Effector memory CD8-positive, alpha-beta T cell (primary cell): Measurements from ENCODE around the gene SCLY.
"Not testable (repeated sequence)": the region's sequence is repeated elsewhere in the genome, so short reads cannot be mapped to it uniquely, and the experiment has no call there.

ENCODE experiments used
- ATAC-seq: fragments of 150-1000 bp; cut with Tn5 transposase; replicated peaks from 2 replicates; pipeline ENCODE4 v1.10.0; 2021; ENCODE audit warnings: mild to moderate bottlenecking, moderate library complexity
- DNase-seq, 3 experiments: peaks; one replicate each; pipeline ENCODE4 v3.0.0; 2021
- H3K27ac Mint-ChIP-seq, 2 donors: one replicate each; pipeline ENCODE4 v1.8.0; 2022; ENCODE audit warnings: mild to moderate bottlenecking in 2 of 2, mixed read lengths in 2 of 2, moderate library complexity in 2 of 2
- H3K27me3 Mint-ChIP-seq, 2 donors: one replicate each; pipeline ENCODE4 v1.8.0; 2022; ENCODE audit warnings: mixed read lengths in 2 of 2
- H3K36me3 Mint-ChIP-seq: one replicate; pipeline ENCODE4 v1.8.0; 2022; ENCODE audit warnings: mild to moderate bottlenecking, moderate library complexity, mixed read lengths; ENCODE audit not compliant: insufficient read depth
- H3K4me1 Mint-ChIP-seq, 2 donors: one replicate each; pipeline ENCODE4 v1.8.0; 2022; ENCODE audit warnings: low read depth in 2 of 2, mixed read lengths in 2 of 2
- H3K4me3 Mint-ChIP-seq, 2 donors: one replicate each; pipeline ENCODE4 v1.8.0; 2022; ENCODE audit warnings: mild to moderate bottlenecking in 2 of 2, mixed read lengths in 2 of 2, moderate library complexity in 2 of 2
- H3K9me3 Mint-ChIP-seq, 2 donors: one replicate each; pipeline ENCODE4 v1.8.0; 2022; ENCODE audit warnings: mixed read lengths in 2 of 2

The SCLY gene

GRCh38 chr2:238107525-238108422 lies 47.0 kb downstream of the SCLY start:
- no peak overlapping the region for H3K4me3 Mint-ChIP-seq
- peak overlapping the region in 1 of 2 donors; percentile 59 for H3K27ac Mint-ChIP-seq
- peak; percentile 45 for ATAC-seq
- peaks cover 4 to 5% of the 10 kb centered on the region in 2 donors for H3K4me1 Mint-ChIP-seq
- H3K27me3 Mint-ChIP-seq: no peaks in the 10 kb centered on the region
- no peak for DNase-seq
- no peaks in the 10 kb centered on the region for H3K36me3 Mint-ChIP-seq
- H3K9me3 Mint-ChIP-seq: peaks cover 0 to 3% of the 10 kb centered on the region in 2 donors

DNA sequence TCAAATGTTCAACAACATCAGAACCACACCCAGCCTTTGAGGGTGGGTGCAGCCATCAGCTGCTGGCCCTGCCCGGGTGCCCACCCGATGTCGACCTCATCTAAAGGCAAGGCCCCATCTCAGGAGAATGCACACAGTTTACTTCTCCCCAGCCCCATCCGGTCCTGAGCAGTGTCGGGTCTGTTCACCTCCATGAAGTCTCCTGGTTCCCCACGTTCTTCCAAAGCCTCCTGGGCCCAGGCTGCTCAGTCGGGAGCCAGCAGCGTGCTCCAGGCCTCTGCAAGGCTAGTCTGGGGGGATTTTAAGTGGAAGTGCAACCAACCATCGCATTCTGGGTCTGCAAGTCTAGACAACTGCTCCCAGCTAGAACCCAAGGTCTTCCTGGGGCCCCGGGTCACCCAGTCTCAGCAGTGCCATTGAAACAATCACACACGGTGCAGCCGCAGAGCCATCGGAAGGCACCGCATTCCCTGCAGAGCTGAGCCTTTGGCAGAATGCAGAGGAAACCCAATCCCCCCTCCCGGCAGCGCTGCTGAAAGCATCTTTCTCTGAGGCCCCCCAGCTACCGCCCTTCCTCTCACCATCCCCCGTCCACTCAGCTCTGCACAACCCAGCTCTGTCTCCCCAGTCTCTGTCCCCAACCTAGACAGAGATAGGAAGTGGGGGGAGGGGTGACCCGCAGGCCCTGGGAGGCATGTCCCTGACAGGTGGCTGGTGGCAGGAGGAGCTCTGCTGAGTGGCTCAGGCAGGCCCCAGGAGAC lies 47.8 kb downstream of the SCLY start:
- Mint-ChIP-seq H3K4me3 (no peak overlapping the region), H3K36me3 (no peaks in the 10 kb centered on the region)
- no peak for ATAC-seq

DNA sequence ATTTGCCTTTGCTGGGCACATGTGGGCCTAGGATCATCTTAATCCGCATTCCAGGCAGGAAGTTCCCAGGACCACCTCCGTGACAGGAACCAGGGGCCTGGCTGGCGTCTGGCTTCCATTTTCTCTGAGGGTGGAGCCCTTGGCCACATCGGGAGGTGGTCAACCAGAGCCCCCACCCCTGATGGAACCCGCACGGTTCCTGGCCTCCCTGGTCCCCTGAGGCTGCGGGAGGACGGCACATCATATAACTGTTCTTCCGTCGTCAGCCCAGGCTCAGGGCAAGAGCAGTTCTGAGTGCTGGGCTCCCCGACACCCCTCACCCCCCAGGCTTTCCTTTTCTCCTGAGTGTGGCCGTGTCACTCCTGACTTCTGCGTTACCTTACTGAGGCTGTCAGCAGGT lies 52.8 kb downstream of the SCLY start:
- H3K27ac Mint-ChIP-seq: no peak overlapping the region
- H3K4me3 Mint-ChIP-seq: no peak overlapping the region
- no peak for DNase-seq
- ATAC-seq: no peak
- H3K36me3 Mint-ChIP-seq: no peaks in the 10 kb centered on the region
- H3K27me3 Mint-ChIP-seq: peaks cover 18 to 22% of the 10 kb centered on the region in 2 donors
- no peaks in the 10 kb centered on the region for H3K4me1 Mint-ChIP-seq
- peaks cover 1 to 16% of the 10 kb centered on the region in 2 donors for H3K9me3 Mint-ChIP-seq

More for the DNA sequence above, 47.8 kb downstream of the SCLY start:
- peaks cover 4 to 5% of the 10 kb centered on the region in 2 donors for H3K4me1 Mint-ChIP-seq
- H3K27me3 Mint-ChIP-seq: no peaks in the 10 kb centered on the region
- no peak overlapping the region for H3K27ac Mint-ChIP-seq
- H3K9me3 Mint-ChIP-seq: peaks cover 0 to 10% of the 10 kb centered on the region in 2 donors
- DNase-seq: no peak

DNA sequence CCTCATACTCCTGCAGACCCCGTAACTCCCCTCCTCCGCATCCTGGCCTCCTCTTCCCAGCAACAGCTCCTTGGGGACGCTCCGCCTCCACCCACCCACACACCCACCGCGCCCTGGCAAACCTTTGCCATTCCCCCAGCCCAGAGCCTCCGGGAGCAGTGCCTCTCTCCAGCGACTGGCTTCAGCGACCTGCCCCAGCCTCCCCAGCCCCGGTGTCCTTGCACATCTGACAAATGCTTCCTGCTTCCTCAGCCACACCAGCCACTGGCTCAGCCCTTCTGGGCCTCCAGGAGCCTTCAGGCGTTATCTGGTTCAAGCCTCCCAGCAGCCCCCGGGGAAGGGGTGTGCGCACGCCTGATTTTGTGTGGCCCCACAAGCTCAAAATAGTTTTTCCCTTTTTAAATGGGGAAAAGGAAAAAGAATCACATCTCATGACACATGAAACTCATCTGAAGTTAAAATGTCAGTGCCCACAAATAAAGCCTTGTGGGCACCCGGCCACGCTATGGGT lies 53.6 kb downstream of the SCLY start:
- DNase-seq: no peak
- ATAC-seq: no peak
- Mint-ChIP-seq H3K4me1 (no peaks in the 10 kb centered on the region), H3K27ac (no peak overlapping the region), H3K9me3 (peaks cover 1 to 16% of the 10 kb centered on the region in 2 donors), H3K36me3 (no peaks in the 10 kb centered on the region), H3K4me3 (no peak overlapping the region), H3K27me3 (peaks cover 22 to 26% of the 10 kb centered on the region in 2 donors)

- Mint-ChIP-seq H3K4me1 (no peaks in the 10 kb centered on the region), H3K9me3 (peaks cover 1 to 16% of the 10 kb centered on the region in 2 donors), H3K36me3 (no peaks in the 10 kb centered on the region), H3K27me3 (peaks cover 22 to 26% of the 10 kb centered on the region in 2 donors), H3K27ac (no peak overlapping the region), H3K4me3 (no peak overlapping the region)
- no peak for ATAC-seq
- no peak for DNase-seq
Observed at GRCh38 chr2:238114851-238115660, 54.3 kb downstream of the SCLY start.

- not testable (repeated sequence) for DNase-seq, H3K36me3 Mint-ChIP-seq, H3K27ac Mint-ChIP-seq, H3K4me1 Mint-ChIP-seq, H3K4me3 Mint-ChIP-seq, ATAC-seq
- H3K27me3 Mint-ChIP-seq: peaks cover 22 to 26% of the 10 kb centered on the region in 2 donors
- H3K9me3 Mint-ChIP-seq: peaks cover 1 to 16% of the 10 kb centered on the region in 2 donors
Observed at GRCh38 chr2:238115709-238116108, 54.9 kb downstream of the SCLY start.

- ATAC-seq (no peak), DNase-seq (no peak)
- H3K27me3 Mint-ChIP-seq: peaks cover 22 to 26% of the 10 kb centered on the region in 2 donors
- no peak overlapping the region for H3K4me3 Mint-ChIP-seq
- no peaks in the 10 kb centered on the region for H3K4me1 Mint-ChIP-seq
- no peaks in the 10 kb centered on the region for H3K36me3 Mint-ChIP-seq
- H3K27ac Mint-ChIP-seq: no peak overlapping the region
- peaks cover 1 to 16% of the 10 kb centered on the region in 2 donors for H3K9me3 Mint-ChIP-seq
Observed at GRCh38 chr2:238116298-238117198, 55.7 kb downstream of the SCLY start.

DNA sequence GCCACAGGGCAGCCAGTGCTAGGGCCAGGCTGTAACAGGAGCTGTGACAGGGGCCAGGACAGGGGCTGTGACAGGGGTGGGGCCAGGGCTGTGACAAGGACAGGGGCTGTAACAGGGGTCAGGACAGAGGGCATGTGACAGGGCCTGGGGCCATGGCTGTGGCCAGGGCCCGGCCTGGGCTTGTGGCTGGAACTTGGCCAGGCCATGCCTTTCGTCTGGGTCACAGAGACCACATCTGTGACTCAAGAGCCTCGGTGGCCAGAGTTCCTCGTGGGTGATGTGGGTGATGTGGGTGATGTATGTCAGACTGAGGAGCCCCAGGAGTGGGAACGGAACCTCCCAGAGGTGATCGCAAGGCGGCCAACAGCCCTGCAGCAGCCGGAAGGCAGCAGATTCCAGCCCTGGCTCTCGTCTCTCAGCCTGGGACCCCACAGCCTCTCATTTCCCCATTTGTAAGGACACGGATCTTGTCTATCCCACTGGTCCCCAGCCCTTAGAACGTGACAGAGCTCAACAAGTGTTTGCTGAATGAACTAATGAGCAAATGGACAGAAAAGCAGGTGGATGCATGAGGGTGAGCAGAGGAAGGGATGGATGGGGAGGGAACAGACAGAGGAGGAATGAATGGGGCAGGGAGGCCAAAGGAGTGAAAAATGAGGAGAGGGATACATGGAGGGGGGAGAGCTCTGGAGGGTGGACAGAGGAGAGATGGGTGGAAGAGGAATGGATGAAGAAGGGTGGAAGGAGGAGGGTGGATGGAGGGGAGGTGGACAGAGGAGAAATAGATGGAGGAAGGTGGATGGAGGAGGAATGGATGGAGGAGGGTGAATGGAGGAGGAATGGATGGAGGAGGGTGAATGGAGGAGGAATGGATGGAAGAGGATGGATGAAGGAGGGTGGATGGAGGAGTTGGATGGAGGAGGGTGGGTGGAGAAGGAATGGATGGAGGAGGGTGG lies 56.7 kb downstream of the SCLY start:
- ATAC-seq (no peak), DNase-seq (no peak)
- Mint-ChIP-seq H3K27ac (no peak overlapping the region), H3K4me3 (no peak overlapping the region), H3K36me3 (no peaks in the 10 kb centered on the region), H3K27me3 (peaks cover 22 to 26% of the 10 kb centered on the region in 2 donors), H3K4me1 (no peaks in the 10 kb centered on the region), H3K9me3 (peaks cover 1 to 15% of the 10 kb centered on the region in 2 donors)

DNA sequence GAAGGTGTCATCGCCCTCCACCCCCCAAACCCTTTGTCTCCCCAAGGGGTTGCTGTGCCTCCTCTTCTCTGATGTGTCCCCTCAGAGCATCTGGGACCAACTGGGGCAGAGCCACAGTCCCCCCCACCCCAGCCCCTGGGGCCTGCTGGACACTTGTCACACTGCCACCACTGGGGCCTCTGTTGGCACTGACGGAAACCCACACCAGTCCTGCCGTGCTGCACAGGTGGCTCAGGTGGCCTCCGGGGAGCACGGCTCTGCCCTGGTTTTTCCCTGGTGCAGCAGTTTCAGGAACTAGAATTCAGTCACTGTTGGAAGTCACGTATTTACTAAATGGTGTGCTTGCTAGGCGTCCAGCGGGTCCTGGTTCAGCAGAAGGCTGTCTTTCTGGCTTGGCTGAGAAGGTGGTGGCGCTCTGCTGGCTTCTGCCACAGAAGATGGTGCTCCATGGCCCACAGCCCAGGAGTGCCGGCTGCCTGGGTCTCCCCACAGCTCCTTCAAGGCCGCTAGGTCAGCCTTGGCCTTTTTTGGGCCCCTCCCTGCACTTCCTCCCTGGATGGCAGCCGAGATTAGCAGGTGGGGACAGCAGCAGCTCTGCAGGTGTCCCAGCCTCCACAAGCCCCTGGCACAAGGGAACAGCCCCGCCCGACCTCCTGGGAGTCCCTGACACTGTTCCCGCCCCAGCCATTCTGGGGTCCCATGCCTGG lies 59.1 kb downstream of the SCLY start:
- no peak for ATAC-seq
- H3K27ac Mint-ChIP-seq: no peak overlapping the region

GRCh38 chr2:238120463-238121298 lies 59.9 kb downstream of the SCLY start:
- H3K9me3 Mint-ChIP-seq: peaks cover 0 to 1% of the 10 kb centered on the region in 2 donors
- no peak overlapping the region for H3K4me3 Mint-ChIP-seq
- ATAC-seq (no peak), DNase-seq (no peak)
- H3K4me1 Mint-ChIP-seq: no peaks in the 10 kb centered on the region
- peaks cover 22 to 26% of the 10 kb centered on the region in 2 donors for H3K27me3 Mint-ChIP-seq
- H3K27ac Mint-ChIP-seq: no peak overlapping the region
- no peaks in the 10 kb centered on the region for H3K36me3 Mint-ChIP-seq

More for the DNA sequence above, 59.1 kb downstream of the SCLY start:
- no peak for DNase-seq
- no peak overlapping the region for H3K4me3 Mint-ChIP-seq
- peaks cover 0 to 1% of the 10 kb centered on the region in 2 donors for H3K9me3 Mint-ChIP-seq
- H3K27me3 Mint-ChIP-seq: peaks cover 22 to 26% of the 10 kb centered on the region in 2 donors
- H3K36me3 Mint-ChIP-seq: no peaks in the 10 kb centered on the region
- no peaks in the 10 kb centered on the region for H3K4me1 Mint-ChIP-seq
